Measurements from ENCODE around the gene SHROOM3. TPM values are rescaled to one million over a fixed set of nuclear protein-coding genes. Genes with fewer than 3 reads are reported as not detected.
A peak's percentile ranks its signal among the peaks of the same experiment; 100 is the strongest.

SHROOM3 gene
- total and polyA plus RNA-seq, 2 donors from 2014 or later = 5.5 to 67.3 TPM

DNA sequence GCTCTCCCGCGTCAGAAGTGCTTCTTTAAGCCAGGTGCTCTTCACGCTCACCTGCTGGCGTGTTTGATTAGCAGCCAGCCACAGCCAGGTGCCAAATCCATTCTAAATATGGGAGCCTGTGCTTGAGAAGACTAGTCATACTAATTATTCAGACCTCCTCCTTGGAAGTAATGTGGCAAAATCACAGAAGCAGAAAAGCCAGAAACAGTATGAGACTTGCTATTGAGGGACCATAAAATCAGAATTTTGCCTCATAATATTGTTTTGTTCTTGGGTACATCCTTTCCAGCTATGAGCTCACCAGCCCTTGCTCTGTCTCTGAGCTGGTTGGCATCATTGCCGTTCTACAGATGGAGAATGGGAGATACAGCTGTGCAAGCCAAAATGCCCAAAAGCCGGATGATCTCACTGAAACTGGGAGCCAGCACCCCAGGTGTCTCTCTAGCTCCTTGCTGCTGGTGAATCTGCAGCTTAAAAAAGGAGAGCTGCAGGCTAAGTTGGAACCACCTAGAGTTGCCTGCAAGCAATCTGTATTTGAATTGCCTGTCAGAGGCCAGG is 205.4 kb downstream of the SHROOM3 start:
- no peaks in the 10 kb centered on the region for H3K36me3 ChIP-seq (ENCODE audit: control insufficient read depth in 2 of 3, insufficient read depth in 3 of 3, low read length in 3 of 3)
- peak overlapping the region in 1 of 2 donors; percentile 45 for H3K27ac ChIP-seq (ENCODE audit: low read depth in 2 of 2, low read length in 2 of 2)
- peaks cover 0 to 2% (median 0%) of the 10 kb centered on the region in 3 donors for H3K4me1 ChIP-seq (ENCODE audit: control insufficient read depth in 2 of 3, insufficient read depth in 2 of 3, low read depth in 1 of 3, low read length in 3 of 3)
- intact Hi-C loops (cut with DNase I) = no loop called here
- H3K9me3 ChIP-seq (ENCODE audit: control insufficient read depth in 2 of 3, insufficient read depth in 1 of 3, low read length in 3 of 3) = no peaks in the 10 kb centered on the region
- peak overlapping the region in 1 of 3 donors; percentile 15 for H3K9ac ChIP-seq (ENCODE audit: low read length in 3 of 3)
- DNase-seq (no peak), FAIRE-seq (no peak)
- no peak overlapping the region for H3K4me3 ChIP-seq (ENCODE audit: low read length in 3 of 3)
- TF ChIP-seq, protein P1, sequence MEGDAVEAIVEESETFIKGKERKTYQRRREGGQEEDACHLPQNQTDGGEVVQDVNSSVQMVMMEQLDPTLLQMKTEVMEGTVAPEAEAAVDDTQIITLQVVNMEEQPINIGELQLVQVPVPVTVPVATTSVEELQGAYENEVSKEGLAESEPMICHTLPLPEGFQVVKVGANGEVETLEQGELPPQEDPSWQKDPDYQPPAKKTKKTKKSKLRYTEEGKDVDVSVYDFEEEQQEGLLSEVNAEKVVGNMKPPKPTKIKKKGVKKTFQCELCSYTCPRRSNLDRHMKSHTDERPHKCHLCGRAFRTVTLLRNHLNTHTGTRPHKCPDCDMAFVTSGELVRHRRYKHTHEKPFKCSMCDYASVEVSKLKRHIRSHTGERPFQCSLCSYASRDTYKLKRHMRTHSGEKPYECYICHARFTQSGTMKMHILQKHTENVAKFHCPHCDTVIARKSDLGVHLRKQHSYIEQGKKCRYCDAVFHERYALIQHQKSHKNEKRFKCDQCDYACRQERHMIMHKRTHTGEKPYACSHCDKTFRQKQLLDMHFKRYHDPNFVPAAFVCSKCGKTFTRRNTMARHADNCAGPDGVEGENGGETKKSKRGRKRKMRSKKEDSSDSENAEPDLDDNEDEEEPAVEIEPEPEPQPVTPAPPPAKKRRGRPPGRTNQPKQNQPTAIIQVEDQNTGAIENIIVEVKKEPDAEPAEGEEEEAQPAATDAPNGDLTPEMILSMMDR (IDR thresholded peaks at IDR 0.05; ENCODE audit: borderline replicate concordance, extremely low read depth, insufficient read depth) = no peak
- no peaks in the 10 kb centered on the region for H3K27me3 ChIP-seq (ENCODE audit: control insufficient read depth, insufficient read depth, low read length)

DNA sequence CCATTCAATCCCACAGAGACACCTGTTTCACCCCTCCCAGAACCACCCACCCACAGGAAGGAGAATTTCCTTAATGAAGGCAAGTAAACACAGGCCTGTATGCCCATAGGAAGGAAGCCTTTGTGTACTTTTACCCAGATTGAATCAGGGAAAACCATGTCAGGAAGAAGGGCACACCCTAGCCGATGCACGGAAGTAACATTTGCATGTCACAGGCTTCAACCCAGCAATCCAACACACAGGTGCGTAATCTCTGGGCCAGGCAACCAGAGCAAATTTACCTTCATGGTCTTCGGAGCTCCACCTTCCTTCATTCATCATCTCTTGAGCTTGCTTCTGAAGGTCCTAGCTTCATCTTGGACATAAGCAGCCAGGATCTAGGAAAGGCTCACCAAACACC is 206.3 kb downstream of the SHROOM3 start:
- Histone ChIP-seq H3K4me3 (ENCODE audit: low read length in 3 of 3) (no peak overlapping the region), H3K36me3 (ENCODE audit: control insufficient read depth in 2 of 3, insufficient read depth in 3 of 3, low read length in 3 of 3) (no peaks in the 10 kb centered on the region), H3K27me3 (ENCODE audit: control insufficient read depth, insufficient read depth, low read length) (no peaks in the 10 kb centered on the region), H3K9ac (ENCODE audit: low read length in 3 of 3) (no peak overlapping the region), H3K27ac (ENCODE audit: low read depth in 2 of 2, low read length in 2 of 2) (no peak overlapping the region), H3K4me1 (ENCODE audit: control insufficient read depth in 2 of 3, insufficient read depth in 2 of 3, low read depth in 1 of 3, low read length in 3 of 3) (peaks cover 0 to 2% (median 0%) of the 10 kb centered on the region in 3 donors), H3K9me3 (ENCODE audit: control insufficient read depth in 2 of 3, insufficient read depth in 1 of 3, low read length in 3 of 3) (no peaks in the 10 kb centered on the region)
- TF ChIP-seq, protein P1 (IDR thresholded peaks at IDR 0.05; ENCODE audit: borderline replicate concordance, extremely low read depth, insufficient read depth) = no peak
- intact Hi-C loops (cut with DNase I) = no loop called here
- no peak for FAIRE-seq
- no peak for DNase-seq

DNA sequence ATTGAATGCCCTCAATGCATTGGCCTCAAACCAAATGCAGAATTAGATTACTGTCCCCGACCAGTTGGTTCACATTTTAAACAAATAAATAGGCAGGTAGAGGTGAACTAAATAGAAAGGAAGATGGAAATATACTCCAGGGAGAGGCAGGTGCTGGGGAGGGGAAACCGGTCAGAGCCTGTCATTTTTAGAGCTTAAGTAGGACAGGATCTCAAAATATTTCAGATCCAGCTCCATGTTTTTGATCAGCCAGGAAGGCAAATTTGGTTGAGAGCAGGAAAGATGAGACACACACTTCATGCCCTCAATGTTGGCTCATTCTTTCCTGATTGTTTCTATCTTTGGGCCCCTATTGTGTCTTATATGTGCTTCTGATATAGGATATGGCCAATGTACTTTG is 206.7 kb downstream of the SHROOM3 start:
- Histone ChIP-seq H3K9me3 (ENCODE audit: control insufficient read depth in 2 of 3, insufficient read depth in 1 of 3, low read length in 3 of 3) (no peaks in the 10 kb centered on the region), H3K36me3 (ENCODE audit: control insufficient read depth in 2 of 3, insufficient read depth in 3 of 3, low read length in 3 of 3) (peaks cover 0 to 2% (median 0%) of the 10 kb centered on the region in 3 donors), H3K27ac (ENCODE audit: low read depth in 2 of 2, low read length in 2 of 2) (no peak overlapping the region), H3K4me1 (ENCODE audit: control insufficient read depth in 2 of 3, insufficient read depth in 2 of 3, low read depth in 1 of 3, low read length in 3 of 3) (peaks cover 0 to 2% (median 0%) of the 10 kb centered on the region in 3 donors), H3K9ac (ENCODE audit: low read length in 3 of 3) (no peak overlapping the region), H3K27me3 (ENCODE audit: control insufficient read depth, insufficient read depth, low read length) (no peaks in the 10 kb centered on the region), H3K4me3 (ENCODE audit: low read length in 3 of 3) (no peak overlapping the region)
- TF ChIP-seq, protein P1 (IDR thresholded peaks at IDR 0.05; ENCODE audit: borderline replicate concordance, extremely low read depth, insufficient read depth) = no peak
- intact Hi-C loops (cut with DNase I) = no loop called here
- DNase-seq = no peak
- FAIRE-seq = no peak

Measured in kidney (tissue), 14 donors.